Sigmoid colon (tissue), 7 donors: ENCODE data around the gene PLVAP. TPM values are rescaled to one million over a fixed set of nuclear protein-coding genes. Genes with fewer than 3 reads are reported as not detected.

Source experiments
- DNase-seq: peaks from one replicate; pipeline ENCODE4 v3.0.0-alpha.2; 2019
- H3K27ac ChIP-seq, 4 donors: fragments of 200-600 bp; sonication (generic); one replicate each; pipeline ENCODE4 v1.5.1; 2016 to 2019; ENCODE audit warnings: mild to moderate bottlenecking in 1 of 4
- H3K27me3 ChIP-seq, 3 donors: fragments of 200-600 bp; sonication (generic); one replicate each; pipeline ENCODE4 v1.5.1; 2019; ENCODE audit warnings: mild to moderate bottlenecking in 1 of 3
- H3K36me3 ChIP-seq, 4 donors: fragments of 200-600 bp; sonication (generic); one replicate each; pipeline ENCODE4 v1.5.1; 2016 to 2019
- H3K4me1 ChIP-seq, 4 donors: fragments of 200-600 bp; sonication (generic); one replicate each; pipeline ENCODE4 v1.5.1; 2017 to 2019
- H3K4me3 ChIP-seq, 4 donors: fragments of 200-600 bp; sonication (generic); one replicate each; pipeline ENCODE4 v1.5.1; 2017 to 2019; ENCODE audit warnings: mild to moderate bottlenecking in 2 of 4, moderate library complexity in 1 of 4
- H3K9me3 ChIP-seq, 4 donors: fragments of 200-600 bp in 3 of 4; sonication (generic) in 3 of 4; one replicate each; pipeline versions ENCODE4 v1.5.1 to v1.6.1; 2013 to 2019
- CTCF ChIP-seq, 4 experiments: fragments of 450-650 bp in 3 of 4; fragments of 200-600 bp in 1 of 4; IDR thresholded peaks; one replicate each; pipeline ENCODE4 v1.5.1; 2016 to 2019; ENCODE audit warnings: antibody characterized with exemption in 4 of 4, mild to moderate bottlenecking in 3 of 4, moderate library complexity in 2 of 4
- EP300 ChIP-seq, 4 donors: sonication (generic); formaldehyde crosslinking; IDR thresholded peaks; one replicate each; pipeline ENCODE4 v1.6.1; 2017; ENCODE audit warnings: antibody characterized with exemption in 4 of 4
- POLR2A ChIP-seq, 2 donors: fragments of 450-650 bp; IDR thresholded peaks; one replicate each; pipeline ENCODE4 v1.6.1; 2016; ENCODE audit warnings: antibody characterized with exemption in 2 of 2, mild to moderate bottlenecking in 2 of 2, moderate library complexity in 2 of 2
- POLR2AphosphoS5 ChIP-seq, 4 donors: sonication (generic); formaldehyde crosslinking; IDR thresholded peaks; one replicate each; pipeline ENCODE4 v1.6.1; 2017; ENCODE audit warnings: antibody characterized with exemption in 4 of 4
- WGBS, 2 donors: extraction: QIAGEN DNeasy Blood & Tissue Kit; methylation state at CpG; one replicate each; pipeline ENCODE4 v1.1.7; 2013; 5-methylcytosine and 5-hydroxymethylcytosine counted together
- intact Hi-C: fragments of 100-400 bp; cut with DNase I; formaldehyde crosslinking; loops from one replicate; pipeline ENCODE4 v1.15.1; 2023
- polyA plus RNA-seq, 3 donors: library from polyadenylated mRNA; stranded (reverse); fragments of 200-250 nt; gene quantifications; one replicate each; pipeline ENCODE4 v1.2.3, GENCODE V29; 2013
- total RNA-seq, 4 donors: library from RNA; depleted of rRNA; stranded (reverse); fragments of >200 nt; gene quantifications; one replicate each; pipeline ENCODE4 v1.1.0, GENCODE V29; 2016
- donor health status: healthy with polysubstance abuse.
- donor health status: Bipolar disorder and iron deficiency.
- donor health status: healthy.

The PLVAP gene
- total and polyA plus RNA-seq, 7 donors, result 3.0 to 54.7 (median 19.6) TPM

DNA sequence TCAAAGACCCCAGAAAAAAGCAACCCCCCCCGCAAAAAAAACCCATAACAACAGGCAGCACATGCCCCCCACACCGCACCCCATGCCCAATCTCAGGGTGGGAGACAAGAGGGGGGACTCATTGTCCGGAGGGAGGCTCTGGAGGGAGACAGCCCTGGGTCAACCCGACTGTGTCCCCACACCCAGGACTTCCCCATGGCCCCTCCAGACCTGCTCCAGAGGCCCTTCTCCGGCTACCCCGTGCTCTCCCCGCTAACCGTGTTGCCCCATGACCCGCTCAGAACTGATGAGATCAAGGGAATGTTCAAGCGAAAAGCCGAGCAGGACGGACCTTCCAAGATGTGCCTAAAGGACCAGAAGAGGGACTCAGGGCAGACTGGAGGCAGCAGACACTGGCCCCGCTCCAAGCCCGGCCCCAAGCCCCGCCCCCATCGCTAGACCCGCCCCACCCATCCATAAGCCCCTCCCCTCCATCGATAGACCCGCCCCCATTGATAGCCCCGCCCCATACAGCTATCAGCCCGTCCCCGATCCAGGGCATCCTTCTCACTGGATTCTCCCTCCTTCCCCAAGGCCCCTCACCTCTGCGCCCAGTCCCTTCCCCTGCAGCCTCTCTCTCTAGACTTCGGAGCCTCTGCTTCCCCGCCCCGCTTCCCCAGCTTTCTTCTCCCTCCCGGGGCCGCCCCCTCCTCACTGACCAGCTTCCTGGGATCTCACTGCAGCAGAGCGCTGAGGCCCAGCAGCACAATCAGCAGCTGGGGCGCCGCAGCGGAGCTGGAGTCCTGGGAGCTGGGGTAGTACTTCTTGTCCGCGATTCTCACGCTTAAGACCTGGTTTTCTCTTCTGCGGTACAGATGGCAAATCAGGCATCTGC, 26.1 kb upstream of the PLVAP start:
- H3K27me3 ChIP-seq, result no peaks in the 10 kb centered on the region
- intact Hi-C loops, result no loop called here
- no peaks in the 10 kb centered on the region for H3K9me3 ChIP-seq
- peak overlapping the region in 3 of 4 donors; percentile 40 to 50 (median 48) for H3K4me3 ChIP-seq
- H3K36me3 ChIP-seq, result peaks cover 0 to 18% (median 0%) of the 10 kb centered on the region in 4 donors
- peak overlapping the region in 3 of 4 donors; percentile 72 to 84 (median 78) for H3K27ac ChIP-seq
- TF ChIP-seq EP300 (IDR thresholded peaks at IDR 0.05), result no peak
- no peak for TF ChIP-seq CTCF (IDR thresholded peaks at IDR 0.05)
- TF ChIP-seq POLR2A (IDR thresholded peaks at IDR 0.05), result no peak
- no peak for TF ChIP-seq POLR2AphosphoS5 (IDR thresholded peaks at IDR 0.05)
- H3K4me1 ChIP-seq, result peaks cover 0 to 50% (median 29%) of the 10 kb centered on the region in 4 donors
- 55 to 60% methylated on average over 35 of the region's 36 CpGs for WGBS, 2 donors
- DNase-seq, result no peak

- Histone ChIP-seq H3K4me1 (peaks cover 0 to 38% (median 25%) of the 10 kb centered on the region in 4 donors), H3K9me3 (no peaks in the 10 kb centered on the region), H3K4me3 (no peak overlapping the region), H3K36me3 (peaks cover 0 to 18% (median 0%) of the 10 kb centered on the region in 4 donors), H3K27me3 (no peaks in the 10 kb centered on the region), H3K27ac (no peak overlapping the region)
- WGBS, 2 donors, result 89 to 93% methylated on average over 6 of the region's 6 CpGs
- TF ChIP-seq POLR2A (IDR thresholded peaks at IDR 0.05) (no peak), CTCF (IDR thresholded peaks at IDR 0.05) (no peak), EP300 (IDR thresholded peaks at IDR 0.05) (no peak), POLR2AphosphoS5 (IDR thresholded peaks at IDR 0.05) (no peak)
- intact Hi-C loops, result no loop called here
- DNase-seq, result no peak
These were observed 24.5 kb upstream of the PLVAP start for GRCh38 chr19:17401628-17402027.

- DNase-seq, result no peak
- TF ChIP-seq POLR2A (IDR thresholded peaks at IDR 0.05) (no peak), EP300 (IDR thresholded peaks at IDR 0.05) (no peak), CTCF (IDR thresholded peaks at IDR 0.05) (no peak), POLR2AphosphoS5 (IDR thresholded peaks at IDR 0.05) (no peak)
- WGBS, 2 donors, result 67 to 74% methylated on average over 8 of the region's 8 CpGs
- H3K27ac ChIP-seq, result no peak overlapping the region
- peaks cover 0 to 13% (median 3%) of the 10 kb centered on the region in 3 donors for H3K27me3 ChIP-seq
- peaks cover 0 to 18% (median 0%) of the 10 kb centered on the region in 4 donors for H3K36me3 ChIP-seq
- H3K9me3 ChIP-seq, result no peaks in the 10 kb centered on the region
- H3K4me3 ChIP-seq, result no peak overlapping the region
- intact Hi-C loops, result no loop called here
- H3K4me1 ChIP-seq, result peaks cover 0 to 21% (median 3%) of the 10 kb centered on the region in 4 donors
These were observed 21.9 kb upstream of the PLVAP start for GRCh38 chr19:17398902-17399527.

- Histone ChIP-seq H3K4me1 (peaks cover 0 to 23% (median 18%) of the 10 kb centered on the region in 4 donors), H3K27ac (no peak overlapping the region), H3K9me3 (no peaks in the 10 kb centered on the region), H3K4me3 (no peak overlapping the region), H3K27me3 (peaks cover 0 to 28% (median 10%) of the 10 kb centered on the region in 3 donors), H3K36me3 (peaks cover 0 to 4% (median 0%) of the 10 kb centered on the region in 4 donors)
- intact Hi-C loops, result loop anchor here (2.0 kb wide), 1 partner anchor 72 kb away; no protein-coding TSS in a partner anchor
- WGBS, 2 donors, result 21% methylated on average over 19 of the region's 19 CpGs
- TF ChIP-seq POLR2A (IDR thresholded peaks at IDR 0.05), result no peak
- TF ChIP-seq CTCF (IDR thresholded peaks at IDR 0.05), result peak in 3 of 4 experiments; percentile 63 to 67 (median 65)
- TF ChIP-seq POLR2AphosphoS5 (IDR thresholded peaks at IDR 0.05), result peak in 1 of 4 donors; percentile 27
- no peak for TF ChIP-seq EP300 (IDR thresholded peaks at IDR 0.05)
- DNase-seq, result no peak
These were observed 17.8 kb upstream of the PLVAP start for GRCh38 chr19:17394891-17395415.
